Measurements from ENCODE around the gene PRMT7. TPM values are rescaled to one million over a fixed set of nuclear protein-coding genes. Genes with fewer than 3 reads are reported as not detected.

The PRMT7 gene
- total RNA-seq, 1 experiment from 2014 or later, result 156 TPM

- Mint-ChIP-seq H3K4me3 (ENCODE audit: unreplicated experiment) (no peak overlapping the region), H3K4me1 (ENCODE audit: low read depth, unreplicated experiment) (peaks cover 6% of the 10 kb centered on the region), H3K9me3 (ENCODE audit: unreplicated experiment) (no peaks in the 10 kb centered on the region), H3K27ac (ENCODE audit: unreplicated experiment) (no peak overlapping the region), H3K27me3 (ENCODE audit: insufficient read depth, unreplicated experiment) (no peaks in the 10 kb centered on the region), H3K36me3 (ENCODE audit: insufficient read depth, unreplicated experiment) (no peaks in the 10 kb centered on the region)
- H3K9me3 ChIP-seq, result no peaks in the 10 kb centered on the region
- no TSS peak for BruUV-seq (replicated peaks)
- TF ChIP-seq CTCF (IDR thresholded peaks at IDR 0.05; ENCODE audit: insufficient read depth in 1 of 2, low read depth in 1 of 2, low read length in 1 of 2, severe bottlenecking in 1 of 2, unreplicated experiment in 1 of 2), result no peak
- CTCF ChIA-PET, result interaction anchor here (0.6 kb wide), 1 partner anchor 727 kb away, joined by 5 read pairs; no protein-coding TSS in a partner anchor
- 0 out of 2 replicates have a peak, but pooled peaks cover 4% of the 10 kb centered on the region for H3K4me1 ChIP-seq
- H3K27me3 ChIP-seq (replicated peaks; ENCODE audit: control insufficient read depth, insufficient read depth, low read length), result no peaks in the 10 kb centered on the region
- no peak for DNase-seq
- no peak overlapping the region for H3K4me3 ChIP-seq (ENCODE audit: low read depth, low read length)
- intact Hi-C loops (cut with micrococcal nuclease; ENCODE audit: unreplicated experiment), result no loop called here
- POLR2A ChIA-PET, result interaction anchor here (0.5 to 0.6 kb wide), 2 partner anchors 481 to 749 kb away, joined by 4 to 7 read pairs; no protein-coding TSS in a partner anchor
- H3K36me3 ChIP-seq (ENCODE audit: control insufficient read depth, insufficient read depth, low read length), result no peaks in the 10 kb centered on the region
Measured at GRCh38 chr16:68377667-68378393, 67.0 kb downstream of the PRMT7 start.

GRCh38 chr16:68378436-68379415 is 67.9 kb downstream of the PRMT7 start:
- CTCF ChIA-PET, result interaction anchor here (0.6 kb wide), 1 partner anchor 50 kb away, joined by 4 read pairs; no protein-coding TSS in a partner anchor
- no peak for TF ChIP-seq CTCF (IDR thresholded peaks at IDR 0.05; ENCODE audit: insufficient read depth in 1 of 2, low read depth in 1 of 2, low read length in 1 of 2, severe bottlenecking in 1 of 2, unreplicated experiment in 1 of 2)
- H3K27me3 Mint-ChIP-seq (ENCODE audit: insufficient read depth, unreplicated experiment), result no peaks in the 10 kb centered on the region
- peaks cover under 1% of the 10 kb centered on the region for H3K36me3 Mint-ChIP-seq (ENCODE audit: insufficient read depth, unreplicated experiment)
- DNase-seq, result no peak
- Histone ChIP-seq H3K4me3 (ENCODE audit: low read depth, low read length) (no peak overlapping the region), H3K4me1 (0 out of 2 replicates have a peak, but pooled peaks cover 3% of the 10 kb centered on the region), H3K27me3 (replicated peaks; ENCODE audit: control insufficient read depth, insufficient read depth, low read length) (no peaks in the 10 kb centered on the region), H3K9me3 (no peaks in the 10 kb centered on the region), H3K36me3 (ENCODE audit: control insufficient read depth, insufficient read depth, low read length) (no peaks in the 10 kb centered on the region)
- H3K27ac Mint-ChIP-seq (ENCODE audit: unreplicated experiment), result no peak overlapping the region
- no peak overlapping the region for H3K4me3 Mint-ChIP-seq (ENCODE audit: unreplicated experiment)
- peaks cover 6% of the 10 kb centered on the region for H3K4me1 Mint-ChIP-seq (ENCODE audit: low read depth, unreplicated experiment)
- no peaks in the 10 kb centered on the region for H3K9me3 Mint-ChIP-seq (ENCODE audit: unreplicated experiment)
- no TSS peak for BruUV-seq (replicated peaks)
- POLR2A ChIA-PET, result interaction anchor here (0.6 kb wide), 2 partner anchors 134 to 748 kb away, joined by 4 to 7 read pairs; partner anchors contain the start of gene PLA2G15
- intact Hi-C loops (cut with micrococcal nuclease; ENCODE audit: unreplicated experiment), result no loop called here

All from Caco-2 (cell line).